Muscle layer of duodenum (tissue), 2 donors: ENCODE data around the gene RAPH1.

ENCODE experiments used
- H3K27ac ChIP-seq: one replicate; pipeline ENCODE4 v1.7.0; 2013; ENCODE audit warnings: mild to moderate bottlenecking, low read length
- H3K27me3 ChIP-seq: one replicate; pipeline ENCODE4 v1.7.0; 2013; ENCODE audit warnings: low read depth, mild to moderate bottlenecking, control low read depth, low read length
- H3K36me3 ChIP-seq, 2 donors: one replicate each; pipeline ENCODE4 v1.7.0; 2013; ENCODE audit warnings: low read length in 2 of 2, control low read depth in 1 of 2, mild to moderate bottlenecking in 1 of 2; ENCODE audit not compliant: insufficient read depth in 2 of 2, control insufficient read depth in 1 of 2
- H3K4me1 ChIP-seq, 2 donors: one replicate each; pipeline ENCODE4 v1.7.0; 2013; ENCODE audit warnings: low read length in 2 of 2, mild to moderate bottlenecking in 2 of 2, control low read depth in 1 of 2, moderate library complexity in 1 of 2; ENCODE audit not compliant: insufficient read depth in 2 of 2, control insufficient read depth in 1 of 2
- H3K4me3 ChIP-seq, 2 donors: one replicate each; pipeline ENCODE4 v1.7.0; 2013; ENCODE audit warnings: low read length in 2 of 2, low read depth in 1 of 2, mild to moderate bottlenecking in 1 of 2
- H3K9me3 ChIP-seq, 2 donors: one replicate each; pipeline ENCODE4 v1.7.0; 2013; ENCODE audit warnings: low read length in 2 of 2, control low read depth in 1 of 2, mild to moderate bottlenecking in 1 of 2; ENCODE audit not compliant: control insufficient read depth in 1 of 2
- donor health status: healthy.

The RAPH1 gene, protein sequence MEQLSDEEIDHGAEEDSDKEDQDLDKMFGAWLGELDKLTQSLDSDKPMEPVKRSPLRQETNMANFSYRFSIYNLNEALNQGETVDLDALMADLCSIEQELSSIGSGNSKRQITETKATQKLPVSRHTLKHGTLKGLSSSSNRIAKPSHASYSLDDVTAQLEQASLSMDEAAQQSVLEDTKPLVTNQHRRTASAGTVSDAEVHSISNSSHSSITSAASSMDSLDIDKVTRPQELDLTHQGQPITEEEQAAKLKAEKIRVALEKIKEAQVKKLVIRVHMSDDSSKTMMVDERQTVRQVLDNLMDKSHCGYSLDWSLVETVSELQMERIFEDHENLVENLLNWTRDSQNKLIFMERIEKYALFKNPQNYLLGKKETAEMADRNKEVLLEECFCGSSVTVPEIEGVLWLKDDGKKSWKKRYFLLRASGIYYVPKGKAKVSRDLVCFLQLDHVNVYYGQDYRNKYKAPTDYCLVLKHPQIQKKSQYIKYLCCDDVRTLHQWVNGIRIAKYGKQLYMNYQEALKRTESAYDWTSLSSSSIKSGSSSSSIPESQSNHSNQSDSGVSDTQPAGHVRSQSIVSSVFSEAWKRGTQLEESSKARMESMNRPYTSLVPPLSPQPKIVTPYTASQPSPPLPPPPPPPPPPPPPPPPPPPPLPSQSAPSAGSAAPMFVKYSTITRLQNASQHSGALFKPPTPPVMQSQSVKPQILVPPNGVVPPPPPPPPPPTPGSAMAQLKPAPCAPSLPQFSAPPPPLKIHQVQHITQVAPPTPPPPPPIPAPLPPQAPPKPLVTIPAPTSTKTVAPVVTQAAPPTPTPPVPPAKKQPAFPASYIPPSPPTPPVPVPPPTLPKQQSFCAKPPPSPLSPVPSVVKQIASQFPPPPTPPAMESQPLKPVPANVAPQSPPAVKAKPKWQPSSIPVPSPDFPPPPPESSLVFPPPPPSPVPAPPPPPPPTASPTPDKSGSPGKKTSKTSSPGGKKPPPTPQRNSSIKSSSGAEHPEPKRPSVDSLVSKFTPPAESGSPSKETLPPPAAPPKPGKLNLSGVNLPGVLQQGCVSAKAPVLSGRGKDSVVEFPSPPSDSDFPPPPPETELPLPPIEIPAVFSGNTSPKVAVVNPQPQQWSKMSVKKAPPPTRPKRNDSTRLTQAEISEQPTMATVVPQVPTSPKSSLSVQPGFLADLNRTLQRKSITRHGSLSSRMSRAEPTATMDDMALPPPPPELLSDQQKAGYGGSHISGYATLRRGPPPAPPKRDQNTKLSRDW

DNA sequence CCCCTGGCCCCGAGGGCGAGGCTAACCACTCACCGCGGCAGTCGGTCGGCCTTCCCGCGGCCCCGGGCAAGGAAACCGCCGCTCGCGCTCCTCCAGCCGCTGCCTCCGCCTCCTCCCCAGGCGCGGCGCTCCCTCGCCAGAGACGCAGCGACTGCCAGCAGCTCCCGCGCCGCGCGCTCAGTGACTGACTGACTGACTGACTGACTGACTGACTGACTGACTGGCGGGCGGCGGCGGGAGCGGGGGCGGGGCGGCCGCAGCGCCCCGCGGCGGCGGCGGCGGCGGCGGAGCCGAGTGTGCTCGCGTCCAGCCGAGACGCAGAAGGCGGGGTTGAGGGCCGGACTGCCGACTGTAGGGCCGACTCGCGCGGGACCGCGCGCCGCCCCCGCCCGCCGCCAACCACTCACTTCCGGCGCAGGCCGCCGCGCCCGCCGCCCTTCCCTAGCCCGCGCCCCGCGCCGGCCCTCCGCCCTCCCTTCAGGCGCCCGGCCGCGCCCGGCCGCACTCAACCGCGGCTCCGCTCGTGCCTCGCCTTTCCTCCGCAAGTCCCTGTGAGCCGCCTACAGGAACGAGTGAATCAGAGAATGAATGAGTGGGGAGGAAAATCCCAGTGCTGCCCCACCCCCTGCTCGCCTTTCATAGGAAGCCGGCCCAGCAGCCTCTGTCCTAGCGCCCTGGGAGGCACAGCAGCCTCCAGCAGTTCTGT is at the start of gene RAPH1:
Gene RAPH1 (minus strand): TSS at position 224 of the 706 bp plus-strand sequence. CDS start 39,948 bp downstream, outside the sequence.
- Histone ChIP-seq H3K36me3 (peaks cover 0 to 4% of the 10 kb centered on the region in 2 donors), H3K9me3 (no peaks in the 10 kb centered on the region), H3K27me3 (no peaks in the 10 kb centered on the region), H3K4me1 (peaks cover 0 to 10% of the 10 kb centered on the region in 2 donors), H3K27ac (peak within 1 kb of the TSS; percentile 97), H3K4me3 (peak within 1 kb of the TSS; percentile 77 to 92)

DNA sequence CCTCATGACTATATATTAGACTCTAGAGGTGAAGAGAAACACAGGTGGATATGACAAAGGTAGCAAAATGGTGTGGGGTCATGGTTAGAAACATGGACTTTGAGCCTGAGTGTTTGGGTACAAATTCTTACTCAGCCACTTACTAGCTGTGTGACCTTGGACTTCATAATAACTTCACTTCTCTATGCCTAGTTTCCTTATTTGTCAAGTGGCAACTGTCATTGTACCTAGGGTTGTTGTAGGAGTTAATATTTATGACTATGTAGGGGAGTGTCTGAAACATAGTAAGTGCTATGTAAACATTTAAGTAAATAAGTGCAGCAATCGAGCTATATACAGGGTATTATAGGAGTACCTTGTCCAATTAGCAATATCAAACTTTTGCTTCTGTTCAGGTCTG is 49.7 kb upstream of the RAPH1 start:
- H3K36me3 ChIP-seq = no peaks in the 10 kb centered on the region
- H3K27ac ChIP-seq = no peak overlapping the region
- H3K4me1 ChIP-seq = peaks cover 0 to 13% of the 10 kb centered on the region in 2 donors
- H3K4me3 ChIP-seq = no peak overlapping the region
- no peaks in the 10 kb centered on the region for H3K9me3 ChIP-seq
- no peaks in the 10 kb centered on the region for H3K27me3 ChIP-seq

DNA sequence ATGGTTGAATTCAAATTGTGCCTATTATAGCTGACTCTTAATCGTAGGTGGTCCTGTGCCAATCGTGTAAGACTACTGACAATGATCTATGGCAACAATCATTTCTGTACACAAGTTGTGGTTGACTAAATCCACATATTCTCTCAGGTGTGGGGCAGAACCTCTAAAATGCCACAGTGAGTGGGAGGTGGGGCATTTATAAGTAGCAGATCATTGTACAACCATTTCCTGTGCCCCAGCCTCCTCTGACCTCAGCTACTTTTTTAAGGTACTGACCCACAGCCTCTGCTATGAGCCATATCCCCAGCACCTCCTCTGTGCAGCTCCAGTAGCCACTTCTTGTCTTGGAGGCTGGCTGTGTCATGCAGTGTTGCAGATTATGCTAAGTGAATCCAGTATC is 48.6 kb upstream of the RAPH1 start:
- H3K9me3 ChIP-seq = no peaks in the 10 kb centered on the region
- no peaks in the 10 kb centered on the region for H3K27me3 ChIP-seq
- H3K4me1 ChIP-seq = peaks cover 0 to 13% of the 10 kb centered on the region in 2 donors
- no peak overlapping the region for H3K27ac ChIP-seq
- H3K36me3 ChIP-seq = peaks cover 0 to 3% of the 10 kb centered on the region in 2 donors
- H3K4me3 ChIP-seq = no peak overlapping the region

DNA sequence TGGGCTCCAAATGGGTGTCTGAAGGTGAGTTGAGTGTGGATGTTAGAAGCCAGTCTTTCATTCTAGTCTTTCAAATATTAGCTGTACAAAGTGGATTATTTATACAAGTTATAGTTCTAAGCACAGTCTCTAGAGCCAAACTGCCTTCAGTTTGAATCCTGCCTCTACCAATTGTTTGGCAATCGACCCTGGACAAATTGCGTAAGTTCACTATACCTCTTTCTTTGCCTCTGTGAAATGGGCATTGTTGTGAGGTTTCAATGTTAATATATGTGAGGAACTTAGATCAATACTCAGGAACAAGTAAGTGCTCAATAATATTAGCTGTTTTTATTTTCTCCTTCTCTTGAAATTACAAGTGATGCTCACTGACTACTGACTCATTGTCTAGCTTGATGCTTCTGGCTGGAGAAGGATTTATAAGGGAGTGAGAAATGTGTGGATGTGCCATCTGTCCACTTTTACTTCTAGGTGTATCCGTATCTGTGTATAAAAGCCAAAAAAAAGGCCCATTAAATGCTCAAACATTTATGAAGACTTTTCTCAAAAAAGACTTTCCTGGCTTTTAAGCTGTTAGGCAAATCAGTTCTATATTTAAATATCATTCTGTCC is 48.1 kb upstream of the RAPH1 start:
- H3K27me3 ChIP-seq = no peaks in the 10 kb centered on the region
- H3K4me1 ChIP-seq = peaks cover 0 to 13% of the 10 kb centered on the region in 2 donors
- no peak overlapping the region for H3K4me3 ChIP-seq
- H3K27ac ChIP-seq = peak overlapping the region; percentile 4
- H3K36me3 ChIP-seq = peaks cover 0 to 3% of the 10 kb centered on the region in 2 donors
- no peaks in the 10 kb centered on the region for H3K9me3 ChIP-seq

DNA sequence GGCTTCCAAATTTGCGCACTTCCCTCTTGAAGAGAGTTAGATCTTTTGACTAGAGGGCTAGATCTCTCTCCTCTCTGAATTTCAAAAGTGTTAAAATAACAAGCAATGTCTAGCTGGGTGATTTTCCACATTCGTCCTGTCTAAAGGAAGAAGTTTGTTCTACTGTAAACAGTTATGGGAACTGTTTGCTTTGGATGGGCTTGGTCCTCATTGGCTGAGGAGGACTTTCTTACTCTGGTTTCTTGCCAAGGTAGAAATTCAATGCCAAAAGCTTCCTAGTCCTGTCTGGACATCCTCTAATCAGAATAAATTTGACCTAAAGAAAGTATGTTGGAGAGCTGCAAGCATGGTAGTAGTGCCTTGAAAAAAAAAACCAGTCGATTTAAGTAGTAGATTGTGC is 47.4 kb upstream of the RAPH1 start:
- peaks cover 0 to 13% of the 10 kb centered on the region in 2 donors for H3K4me1 ChIP-seq
- peaks cover 0 to 3% of the 10 kb centered on the region in 2 donors for H3K36me3 ChIP-seq
- no peaks in the 10 kb centered on the region for H3K27me3 ChIP-seq
- no peaks in the 10 kb centered on the region for H3K9me3 ChIP-seq
- no peak overlapping the region for H3K27ac ChIP-seq
- no peak overlapping the region for H3K4me3 ChIP-seq

DNA sequence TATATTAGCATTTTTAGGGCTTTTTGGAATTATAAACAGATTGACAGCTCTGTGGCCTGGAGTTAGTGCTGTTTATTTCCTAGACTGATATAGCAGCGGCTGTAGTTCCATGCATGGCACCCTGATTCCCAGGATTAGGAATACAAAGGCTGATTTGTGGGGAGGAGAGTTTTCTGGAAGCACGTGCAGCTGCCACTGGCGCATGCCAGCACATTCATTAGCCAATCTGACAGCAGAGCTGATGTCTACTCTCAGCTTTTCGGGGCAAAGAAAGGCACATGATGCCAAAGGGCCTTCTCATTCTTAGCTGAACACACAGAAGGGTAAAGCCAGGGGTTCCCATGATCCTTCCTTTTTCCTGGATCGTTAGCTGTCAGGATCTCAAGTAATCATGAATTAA is 45.7 kb upstream of the RAPH1 start:
- no peaks in the 10 kb centered on the region for H3K9me3 ChIP-seq
- H3K27ac ChIP-seq = no peak overlapping the region

DNA sequence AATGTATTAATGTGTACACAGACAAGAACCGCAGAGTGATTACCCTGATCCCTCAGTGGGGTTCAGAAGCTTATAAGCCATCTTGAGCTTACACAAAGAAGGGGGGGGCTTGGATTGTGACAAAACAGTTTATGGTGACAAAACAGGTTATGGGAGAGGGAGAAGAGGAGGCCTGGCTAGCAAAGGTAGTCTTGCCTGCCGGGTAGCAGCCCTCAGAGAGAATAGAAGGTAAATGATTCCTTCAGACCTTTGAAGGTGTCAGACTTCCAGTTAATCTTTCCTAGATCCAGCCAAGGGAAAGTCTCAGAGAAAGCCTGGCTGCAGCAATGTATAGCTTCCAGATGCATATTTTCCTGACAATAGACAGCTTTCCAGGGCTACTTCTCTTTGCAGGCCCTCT is 44.6 kb upstream of the RAPH1 start:
- Histone ChIP-seq H3K4me1 (peaks cover 0 to 13% of the 10 kb centered on the region in 2 donors), H3K9me3 (no peaks in the 10 kb centered on the region), H3K36me3 (peaks cover 0 to 3% of the 10 kb centered on the region in 2 donors), H3K27me3 (no peaks in the 10 kb centered on the region), H3K27ac (peak overlapping the region; percentile 17), H3K4me3 (no peak overlapping the region)

More for the DNA sequence above, 45.7 kb upstream of the RAPH1 start:
- Histone ChIP-seq H3K4me1 (peaks cover 0 to 13% of the 10 kb centered on the region in 2 donors), H3K27me3 (no peaks in the 10 kb centered on the region), H3K4me3 (no peak overlapping the region), H3K36me3 (peaks cover 0 to 3% of the 10 kb centered on the region in 2 donors)

DNA sequence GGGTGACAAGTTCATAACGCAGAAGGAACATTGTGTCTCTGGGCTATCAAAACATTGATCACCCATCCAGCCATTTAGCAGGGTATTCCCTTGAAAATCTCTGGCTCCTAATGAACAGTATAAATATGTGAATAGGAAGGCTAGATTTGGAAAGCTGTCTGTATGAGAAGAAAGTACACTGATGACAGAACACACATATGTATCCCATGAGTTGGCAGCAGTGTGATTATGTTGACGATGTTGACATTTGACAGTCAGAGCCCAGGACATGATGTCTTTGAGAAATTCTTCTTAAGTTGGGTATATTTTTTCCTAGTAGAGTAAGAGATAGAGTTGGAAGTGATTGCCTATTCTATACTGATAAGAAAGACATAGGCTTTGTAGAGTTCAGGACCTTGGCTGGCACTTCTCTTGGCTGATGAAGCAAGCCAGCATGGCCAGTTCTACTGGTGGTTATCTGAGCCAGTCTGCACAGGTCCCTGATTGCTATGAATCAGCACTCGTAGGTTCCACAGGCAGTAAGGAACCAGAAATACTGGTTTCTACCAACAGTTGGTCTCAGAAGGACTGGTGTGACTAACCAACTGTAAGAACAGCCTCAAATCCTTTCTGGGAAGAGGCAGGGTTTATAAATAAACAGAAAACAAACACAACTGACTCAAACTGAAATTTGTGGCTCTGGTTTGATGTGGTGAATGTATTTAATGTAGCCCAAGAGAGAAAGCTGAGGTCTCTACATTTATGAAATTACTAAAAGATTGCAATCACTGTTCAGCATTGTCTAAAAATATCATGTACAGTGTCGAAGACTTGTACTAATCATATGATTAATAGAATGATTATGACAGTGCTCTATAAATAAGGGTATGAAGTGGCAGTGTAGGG is 43.9 kb upstream of the RAPH1 start:
- Histone ChIP-seq H3K27ac (peak overlapping the region; percentile 17), H3K4me1 (peaks cover 0 to 13% of the 10 kb centered on the region in 2 donors), H3K36me3 (peaks cover 0 to 3% of the 10 kb centered on the region in 2 donors)

DNA sequence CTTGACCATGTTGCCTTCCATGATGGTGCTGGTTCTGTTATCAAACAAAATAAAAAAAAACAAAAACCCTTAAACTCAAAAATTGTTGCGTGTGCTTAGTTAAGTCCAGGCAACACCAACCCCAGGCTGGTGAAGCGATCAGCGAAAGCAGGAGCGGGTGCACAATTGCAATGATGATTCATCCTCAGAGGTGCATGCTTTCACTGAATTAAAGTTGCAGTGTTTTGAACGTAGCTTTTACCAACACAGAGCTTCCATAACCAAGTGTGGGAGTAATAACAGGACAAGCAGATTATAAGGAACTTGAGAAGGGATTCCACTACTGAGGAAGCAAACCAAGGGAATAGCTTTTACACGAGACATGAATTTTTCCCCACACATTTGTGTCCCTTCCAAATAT is 39.7 kb upstream of the RAPH1 start:
- no peaks in the 10 kb centered on the region for H3K4me1 ChIP-seq
- no peaks in the 10 kb centered on the region for H3K9me3 ChIP-seq
- H3K27ac ChIP-seq = no peak overlapping the region
- H3K27me3 ChIP-seq = no peaks in the 10 kb centered on the region
- H3K36me3 ChIP-seq = peaks cover 0 to 3% of the 10 kb centered on the region in 2 donors
- H3K4me3 ChIP-seq = no peak overlapping the region

More for the DNA sequence above, 43.9 kb upstream of the RAPH1 start:
- H3K9me3 ChIP-seq = no peaks in the 10 kb centered on the region
- no peak overlapping the region for H3K4me3 ChIP-seq
- no peaks in the 10 kb centered on the region for H3K27me3 ChIP-seq
